Astrocyte of the cerebellum (primary cell): ENCODE results near the gene PLPP4.

ENCODE experiments used
- DNase-seq: peaks from one replicate; pipeline ENCODE4 v3.0.0-alpha.2; 2011; ENCODE audit warnings: low read depth
- H3K4me3 ChIP-seq: 2 replicates; pipeline ENCODE4 v1.5.1; 2011; ENCODE audit warnings: mild to moderate bottlenecking, low read depth, low read length, moderate library complexity
- in situ Hi-C: cut with HindIII; loops from 2 replicates; pipeline ENCODE4 v1.10.0; 2017; ENCODE audit warnings: low sequenced_read_pairs
- TF ChIP-seq, protein P1 (sequence below): IDR thresholded peaks from 2 replicates; pipeline ENCODE4 v1.5.1; 2012; ENCODE audit warnings: low read length, low read depth, moderate library complexity, mild to moderate bottlenecking; ENCODE audit errors: missing control alignments

The PLPP4 gene

GRCh38 chr10:120453886-120454285 lies 3.1 kb upstream of the PLPP4 start:
- in situ Hi-C loops: no loop called here
- no peak for DNase-seq
- TF ChIP-seq, protein P1, sequence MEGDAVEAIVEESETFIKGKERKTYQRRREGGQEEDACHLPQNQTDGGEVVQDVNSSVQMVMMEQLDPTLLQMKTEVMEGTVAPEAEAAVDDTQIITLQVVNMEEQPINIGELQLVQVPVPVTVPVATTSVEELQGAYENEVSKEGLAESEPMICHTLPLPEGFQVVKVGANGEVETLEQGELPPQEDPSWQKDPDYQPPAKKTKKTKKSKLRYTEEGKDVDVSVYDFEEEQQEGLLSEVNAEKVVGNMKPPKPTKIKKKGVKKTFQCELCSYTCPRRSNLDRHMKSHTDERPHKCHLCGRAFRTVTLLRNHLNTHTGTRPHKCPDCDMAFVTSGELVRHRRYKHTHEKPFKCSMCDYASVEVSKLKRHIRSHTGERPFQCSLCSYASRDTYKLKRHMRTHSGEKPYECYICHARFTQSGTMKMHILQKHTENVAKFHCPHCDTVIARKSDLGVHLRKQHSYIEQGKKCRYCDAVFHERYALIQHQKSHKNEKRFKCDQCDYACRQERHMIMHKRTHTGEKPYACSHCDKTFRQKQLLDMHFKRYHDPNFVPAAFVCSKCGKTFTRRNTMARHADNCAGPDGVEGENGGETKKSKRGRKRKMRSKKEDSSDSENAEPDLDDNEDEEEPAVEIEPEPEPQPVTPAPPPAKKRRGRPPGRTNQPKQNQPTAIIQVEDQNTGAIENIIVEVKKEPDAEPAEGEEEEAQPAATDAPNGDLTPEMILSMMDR: no peak
- H3K4me3 ChIP-seq: no peak overlapping the region

DNA sequence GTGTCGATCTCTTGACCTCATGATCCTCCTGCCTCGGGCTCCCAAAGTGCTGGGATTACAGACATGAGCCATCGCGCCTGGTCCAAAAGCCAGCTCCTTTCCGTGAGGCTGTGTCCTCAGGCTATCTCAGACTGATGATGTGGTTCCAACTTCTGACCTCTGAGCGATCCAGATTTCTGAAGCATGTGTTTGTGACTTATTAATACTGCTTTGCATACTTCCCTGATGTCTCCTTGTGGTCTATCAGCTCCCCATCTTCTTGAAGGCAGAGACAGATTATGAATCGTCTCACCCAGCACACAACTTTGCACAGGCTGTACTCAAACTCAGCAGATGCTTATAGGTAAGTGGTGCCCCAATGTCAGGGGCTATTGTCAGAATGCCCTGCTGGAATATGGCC lies 2.0 kb upstream of the PLPP4 start:
- no peak overlapping the region for H3K4me3 ChIP-seq
- TF ChIP-seq, protein P1: no peak
- no peak for DNase-seq
- in situ Hi-C loops: no loop called here

DNA sequence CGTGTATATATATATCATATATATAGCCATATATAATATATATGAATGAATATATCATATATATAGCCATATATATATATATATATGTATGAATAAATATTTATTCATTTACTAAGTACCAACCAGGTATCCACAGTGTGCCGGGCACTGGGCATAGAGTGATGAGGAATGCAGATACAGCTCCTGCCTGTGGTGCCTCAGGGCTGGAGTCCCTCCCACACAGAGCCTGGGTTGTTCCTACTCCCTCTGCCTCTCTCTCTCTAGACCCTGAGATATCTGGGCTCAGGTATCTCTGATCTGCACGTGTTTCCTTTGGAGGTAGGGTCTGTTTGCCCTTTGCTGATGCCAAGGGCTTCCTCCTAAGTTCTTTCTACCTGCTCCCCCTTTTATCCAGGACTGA lies 1.4 kb upstream of the PLPP4 start:
- no peak for DNase-seq
- TF ChIP-seq, protein P1: no peak
- no peak overlapping the region for H3K4me3 ChIP-seq
- in situ Hi-C loops: no loop called here

GRCh38 chr10:120456143-120456625 lies 843 bp upstream of the PLPP4 start:
- TF ChIP-seq, protein P1: no peak
- in situ Hi-C loops: no loop called here
- peak overlapping the region; percentile 57 for H3K4me3 ChIP-seq
- DNase-seq: no peak

DNA sequence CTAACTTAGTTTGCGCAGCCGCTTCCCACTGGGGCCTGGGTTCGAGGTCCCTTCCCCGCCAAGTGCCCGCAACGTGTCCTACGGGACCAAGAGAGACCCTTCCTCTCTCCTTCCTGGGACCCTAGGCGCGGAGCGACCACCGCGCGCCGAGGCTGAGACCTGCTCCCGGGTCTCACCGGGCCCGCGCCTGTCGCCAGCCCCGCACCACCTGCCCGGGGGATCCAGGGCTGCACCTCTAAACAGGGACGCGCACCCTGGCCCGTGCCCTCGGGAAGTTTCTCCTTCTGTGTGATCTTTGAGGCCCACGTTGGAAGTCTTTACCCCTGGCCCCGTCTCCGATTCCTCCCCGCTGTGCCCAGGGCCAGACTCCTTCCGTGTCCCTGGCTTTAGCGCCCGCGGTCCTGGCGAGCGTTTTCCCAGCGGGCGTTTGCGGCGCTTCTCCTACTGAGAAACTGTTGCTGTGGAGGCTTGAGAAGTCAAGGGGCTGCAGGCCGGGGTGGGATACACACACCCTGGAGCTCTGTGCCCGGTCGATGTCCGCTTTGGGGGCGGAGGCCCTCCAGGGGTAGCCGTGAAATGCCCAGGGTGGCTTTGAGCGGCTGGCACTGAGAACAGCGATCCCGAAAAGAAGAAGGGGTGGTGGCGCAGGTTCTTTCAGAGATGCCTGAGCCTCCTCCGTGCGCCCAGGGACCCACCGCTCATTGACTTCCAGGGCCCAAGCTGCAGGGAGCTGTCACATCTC lies 575 bp downstream of the PLPP4 start:
- TF ChIP-seq, protein P1: no peak
- DNase-seq: no peak
- in situ Hi-C loops: no loop called here
- peak overlapping the region; percentile 57 for H3K4me3 ChIP-seq

GRCh38 chr10:120458432-120458831 lies 1.4 kb downstream of the PLPP4 start:
- TF ChIP-seq, protein P1: no peak
- no peak for DNase-seq
- peak overlapping the region; percentile 57 for H3K4me3 ChIP-seq
- in situ Hi-C loops: no loop called here
